Transverse colon (tissue), 3 donors: Measurements from ENCODE around the gene TMEM150B.

Source experiments
- EP300 ChIP-seq: sonication (generic); formaldehyde crosslinking; IDR thresholded peaks from one replicate; pipeline ENCODE4 v1.6.1; 2017; ENCODE audit warnings: antibody characterized with exemption, low read depth
- POLR2A ChIP-seq: fragments of 450-650 bp; IDR thresholded peaks from one replicate; pipeline ENCODE4 v1.6.1; 2016; ENCODE audit warnings: antibody characterized with exemption, mild to moderate bottlenecking, moderate library complexity
- TF ChIP-seq, protein P1 (sequence below), 5 experiments: fragments of 200-600 bp in 3 of 5; fragments of 450-650 bp in 2 of 5; sonication (generic) in 3 of 5; IDR thresholded peaks; 1 replicate in 2 of 5; 2 replicates in 3 of 5; pipeline ENCODE4 v1.5.1; 2016 to 2017; ENCODE audit warnings: antibody characterized with exemption in 5 of 5, inconsistent platforms in 3 of 5, mild to moderate bottlenecking in 2 of 5, moderate library complexity in 1 of 5

- TF ChIP-seq, protein P1, sequence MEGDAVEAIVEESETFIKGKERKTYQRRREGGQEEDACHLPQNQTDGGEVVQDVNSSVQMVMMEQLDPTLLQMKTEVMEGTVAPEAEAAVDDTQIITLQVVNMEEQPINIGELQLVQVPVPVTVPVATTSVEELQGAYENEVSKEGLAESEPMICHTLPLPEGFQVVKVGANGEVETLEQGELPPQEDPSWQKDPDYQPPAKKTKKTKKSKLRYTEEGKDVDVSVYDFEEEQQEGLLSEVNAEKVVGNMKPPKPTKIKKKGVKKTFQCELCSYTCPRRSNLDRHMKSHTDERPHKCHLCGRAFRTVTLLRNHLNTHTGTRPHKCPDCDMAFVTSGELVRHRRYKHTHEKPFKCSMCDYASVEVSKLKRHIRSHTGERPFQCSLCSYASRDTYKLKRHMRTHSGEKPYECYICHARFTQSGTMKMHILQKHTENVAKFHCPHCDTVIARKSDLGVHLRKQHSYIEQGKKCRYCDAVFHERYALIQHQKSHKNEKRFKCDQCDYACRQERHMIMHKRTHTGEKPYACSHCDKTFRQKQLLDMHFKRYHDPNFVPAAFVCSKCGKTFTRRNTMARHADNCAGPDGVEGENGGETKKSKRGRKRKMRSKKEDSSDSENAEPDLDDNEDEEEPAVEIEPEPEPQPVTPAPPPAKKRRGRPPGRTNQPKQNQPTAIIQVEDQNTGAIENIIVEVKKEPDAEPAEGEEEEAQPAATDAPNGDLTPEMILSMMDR (IDR thresholded peaks at IDR 0.05): no peak
- TF ChIP-seq EP300: no peak
- TF ChIP-seq POLR2A: no peak
These were observed 4.2 kb downstream of the TMEM150B start for GRCh38 chr19:55320844-55321419.
